GM18873 (cell line): ENCODE measurements around the gene TECPR1.
"Not testable (repeated sequence)": the region's sequence is repeated elsewhere in the genome, so short reads cannot be mapped to it uniquely, and the experiment has no call there.

Experiments used
- ATAC-seq: cut with Tn5 transposase; IDR thresholded peaks from one replicate; pipeline ENCODE4 v1.9.1; 2021; ENCODE audit warnings: mild to moderate bottlenecking, moderate library complexity, moderate number of reproducible peaks; ENCODE audit not compliant: unreplicated experiment, low FRiP score

The TECPR1 gene

GRCh38 chr7:98230746-98231471 is 21.1 kb downstream of the TECPR1 start:
- ATAC-seq, result no peak

- ATAC-seq, result no peak
Observed at GRCh38 chr7:98229991-98230745, 21.9 kb downstream of the TECPR1 start.

- no peak for ATAC-seq
Observed at GRCh38 chr7:98229441-98229840, 22.6 kb downstream of the TECPR1 start.

- no peak for ATAC-seq
Observed at GRCh38 chr7:98228801-98229200, 23.2 kb downstream of the TECPR1 start.

- ATAC-seq, result no peak
Observed at GRCh38 chr7:98227939-98228338, 24.1 kb downstream of the TECPR1 start.

GRCh38 chr7:98225913-98226614 is 26.0 kb downstream of the TECPR1 start:
- no peak for ATAC-seq

GRCh38 chr7:98224701-98225181 is 27.3 kb downstream of the TECPR1 start:
- ATAC-seq, result no peak

GRCh38 chr7:98223898-98224700 is 27.9 kb downstream of the TECPR1 start:
- no peak for ATAC-seq

- no peak for ATAC-seq
Observed at GRCh38 chr7:98223351-98223897, 28.6 kb downstream of the TECPR1 start.

- ATAC-seq, result no peak
Observed at GRCh38 chr7:98222533-98223195, 29.4 kb downstream of the TECPR1 start.

GRCh38 chr7:98221611-98222532 is 30.2 kb downstream of the TECPR1 start:
- ATAC-seq, result no peak

GRCh38 chr7:98219382-98219781 is 32.6 kb downstream of the TECPR1 start:
- not testable (repeated sequence) for ATAC-seq

- ATAC-seq, result no peak
Observed at GRCh38 chr7:98217623-98218582, 34.1 kb downstream of the TECPR1 start.

- no peak for ATAC-seq
Observed at GRCh38 chr7:98216941-98217622, 35.0 kb downstream of the TECPR1 start.

GRCh38 chr7:98215561-98216495 is 36.2 kb downstream of the TECPR1 start:
- no peak for ATAC-seq
